CD4-positive, alpha-beta T cell treated with Interleukin-4 for 4 hours (primary cell): ENCODE measurements around the gene IFRD1.
A peak's percentile ranks its signal among the peaks of the same experiment; 100 is the strongest.
"Not testable (repeated sequence)": the region's sequence is repeated elsewhere in the genome, so short reads cannot be mapped to it uniquely, and the experiment has no call there.

Source experiments
- DNase-seq: peaks from one replicate; pipeline ENCODE4 v3.0.0-alpha.2; 2020

Gene IFRD1

GRCh38 chr7:112444505-112444904 lies 5.8 kb upstream of the IFRD1 start:
- DNase-seq = no peak

DNA sequence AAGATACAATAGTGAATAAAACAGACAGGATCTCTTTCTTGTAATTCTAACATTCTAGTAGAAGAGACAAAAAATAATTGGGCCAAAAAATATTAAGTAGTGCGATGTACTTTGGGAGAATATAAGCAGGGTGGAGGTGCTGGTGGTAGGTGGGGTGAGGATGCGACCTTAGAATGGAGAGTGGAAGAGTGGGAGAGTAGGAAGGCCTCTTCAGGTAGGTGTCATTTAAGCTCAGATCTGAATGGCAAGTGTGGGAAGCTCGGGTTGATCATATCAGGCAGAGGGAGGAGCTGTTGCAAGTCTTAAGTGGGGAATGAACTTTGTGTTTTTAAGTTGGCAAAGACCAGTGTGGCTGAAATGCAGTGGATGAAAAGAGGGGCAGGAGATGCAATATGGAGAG lies 3.8 kb upstream of the IFRD1 start:
- no peak for DNase-seq

DNA sequence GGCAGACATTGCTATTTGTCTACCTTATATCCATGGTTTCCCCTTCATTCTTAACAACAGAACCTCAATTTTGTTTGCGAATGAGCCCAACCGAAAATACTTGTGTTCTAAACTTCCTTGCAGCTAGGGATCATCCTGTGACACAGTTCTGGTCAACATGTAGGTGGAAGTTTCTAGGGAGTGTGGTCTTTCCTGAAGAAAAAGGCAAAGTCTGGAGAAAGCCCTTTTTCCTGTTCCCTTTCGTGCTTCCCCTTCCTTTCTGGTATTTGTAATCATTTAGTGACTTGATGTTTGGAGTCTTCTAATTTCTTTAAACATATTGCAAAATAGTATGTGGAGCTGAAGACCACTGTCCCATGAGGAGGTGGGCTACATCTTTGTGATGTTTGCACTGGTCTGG lies 2.9 kb upstream of the IFRD1 start:
- no peak for DNase-seq

GRCh38 chr7:112448381-112448780 lies 1.9 kb upstream of the IFRD1 start:
- DNase-seq = no peak

GRCh38 chr7:112448891-112449290 lies 1.4 kb upstream of the IFRD1 start:
- no peak for DNase-seq

GRCh38 chr7:112449353-112449752 lies 907 bp upstream of the IFRD1 start:
- DNase-seq = peak; percentile 82

GRCh38 chr7:112450807-112451761 lies 824 bp downstream of the IFRD1 start:
- DNase-seq = peak; percentile 93

- no peak for DNase-seq
These were observed 2.0 kb downstream of the IFRD1 start for GRCh38 chr7:112452102-112452888.

DNA sequence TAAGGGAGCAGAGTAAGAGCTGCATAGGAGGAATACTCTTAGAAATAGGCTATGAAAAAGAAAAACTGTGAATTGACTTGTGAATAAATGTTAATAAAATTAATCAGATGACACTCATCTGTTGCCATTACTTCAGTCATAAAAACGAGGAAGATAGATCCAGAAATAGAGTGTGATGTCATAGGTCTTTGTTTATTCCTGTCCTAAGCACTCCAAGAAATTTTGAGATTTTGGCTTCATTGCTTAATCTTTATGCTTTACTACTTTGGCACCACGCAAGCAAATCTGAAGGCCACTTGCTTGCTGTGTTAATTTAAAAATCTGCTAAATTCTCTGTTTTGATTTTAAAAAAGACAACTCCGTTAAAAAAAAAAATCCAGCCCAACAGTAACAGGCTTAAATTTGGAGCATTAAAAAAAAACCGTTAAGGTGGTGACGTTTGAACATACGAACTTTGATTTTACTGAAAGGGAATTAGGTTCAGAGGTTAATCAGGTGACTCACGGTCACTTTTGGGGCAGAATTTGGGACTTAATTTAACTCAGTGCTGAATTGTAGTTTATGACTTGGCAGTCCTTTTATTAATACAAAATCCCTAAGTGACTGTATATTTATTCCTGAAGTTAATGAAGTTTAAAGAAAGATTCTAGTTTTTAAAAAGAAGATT lies 3.4 kb downstream of the IFRD1 start:
- DNase-seq = no peak

DNA sequence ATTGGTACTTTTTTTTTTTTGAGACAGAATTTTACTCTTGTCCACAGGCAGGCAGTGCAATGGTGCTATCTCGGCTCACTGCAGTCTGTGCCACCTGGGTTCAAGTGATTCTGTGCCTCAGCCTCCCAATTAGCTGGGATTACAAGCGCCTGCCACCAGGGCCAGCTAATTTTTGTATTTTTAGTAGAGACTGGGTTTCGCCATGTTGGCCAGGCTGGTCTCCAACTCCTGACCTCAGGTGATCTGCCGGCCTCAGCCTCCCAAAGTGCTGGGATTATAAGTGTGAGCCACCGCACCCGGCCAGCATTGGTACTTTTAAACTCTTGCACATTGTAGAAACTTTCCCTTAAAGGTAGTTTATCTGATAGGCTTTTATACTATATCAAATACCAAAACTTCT lies 3.9 kb downstream of the IFRD1 start:
- not testable (repeated sequence) for DNase-seq

- no peak for DNase-seq
These were observed 9.4 kb downstream of the IFRD1 start for GRCh38 chr7:112459645-112460044.

- DNase-seq = no peak
These were observed 12.0 kb downstream of the IFRD1 start for GRCh38 chr7:112462236-112462635.

GRCh38 chr7:112467867-112468266 lies 17.6 kb downstream of the IFRD1 start:
- no peak for DNase-seq

DNA sequence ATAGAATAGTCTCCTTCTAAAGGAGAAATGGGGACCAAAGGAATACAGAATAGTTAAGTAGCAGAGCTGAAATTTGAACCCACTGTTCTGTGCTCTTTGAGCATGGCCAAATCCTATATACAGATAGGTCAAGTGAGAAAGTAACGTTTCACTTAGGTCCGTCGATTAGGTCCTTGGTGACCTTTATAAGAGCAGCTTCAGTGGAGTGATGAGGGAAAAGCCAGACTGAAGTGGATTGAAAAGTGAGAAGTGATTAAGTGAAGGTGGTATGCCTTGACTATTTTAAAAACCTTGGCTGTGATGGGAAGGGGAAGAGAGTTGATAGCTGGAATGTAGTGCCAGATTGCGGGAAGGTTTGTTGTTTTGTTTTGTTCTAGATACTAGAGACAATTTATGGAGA lies 19.9 kb downstream of the IFRD1 start:
- DNase-seq = no peak

- no peak for DNase-seq
These were observed 26.3 kb downstream of the IFRD1 start for GRCh38 chr7:112476390-112477052.

- no peak for DNase-seq
These were observed 31.0 kb downstream of the IFRD1 start for GRCh38 chr7:112481121-112481736.

DNA sequence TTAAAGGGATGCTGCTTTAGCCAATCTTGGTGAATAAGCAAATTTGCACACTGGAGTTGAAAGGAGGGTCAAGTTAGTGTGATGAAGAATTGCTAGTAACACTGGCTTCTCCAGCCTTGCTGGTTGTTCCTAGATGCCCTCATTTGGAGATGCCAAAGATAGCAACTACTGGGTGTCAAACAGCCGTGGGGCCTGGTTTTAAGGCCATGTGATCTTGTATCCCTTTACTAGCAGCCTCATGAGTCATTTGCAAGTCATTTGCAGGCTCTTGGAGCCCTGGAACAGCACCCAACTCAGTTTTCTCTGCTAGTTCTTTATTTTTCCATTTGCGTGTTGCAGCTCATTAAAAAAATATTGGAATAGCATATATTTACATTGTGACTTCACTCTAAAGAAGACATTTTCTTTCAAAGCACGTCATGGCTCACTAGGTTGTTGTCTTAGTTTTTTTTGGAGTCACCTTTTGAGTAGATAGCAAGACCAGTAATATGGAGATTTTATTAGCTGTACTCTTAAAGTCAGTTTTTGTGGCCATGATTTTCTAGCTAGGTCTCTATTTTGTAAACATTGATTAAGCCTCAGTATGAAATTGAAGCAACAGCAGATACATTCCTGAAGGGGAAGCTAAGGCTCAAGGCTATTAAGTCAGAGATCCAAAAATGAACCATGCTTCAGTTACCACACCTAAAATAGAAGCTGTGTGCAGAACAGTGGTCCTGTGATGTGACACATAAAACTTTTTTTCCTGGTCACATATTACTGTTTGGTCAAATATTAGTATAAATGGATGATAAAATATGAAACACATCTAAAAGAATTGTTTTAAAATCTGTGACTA lies 31.8 kb downstream of the IFRD1 start:
- no peak for DNase-seq

- DNase-seq = no peak
These were observed 34.5 kb downstream of the IFRD1 start for GRCh38 chr7:112484671-112485167.

DNA sequence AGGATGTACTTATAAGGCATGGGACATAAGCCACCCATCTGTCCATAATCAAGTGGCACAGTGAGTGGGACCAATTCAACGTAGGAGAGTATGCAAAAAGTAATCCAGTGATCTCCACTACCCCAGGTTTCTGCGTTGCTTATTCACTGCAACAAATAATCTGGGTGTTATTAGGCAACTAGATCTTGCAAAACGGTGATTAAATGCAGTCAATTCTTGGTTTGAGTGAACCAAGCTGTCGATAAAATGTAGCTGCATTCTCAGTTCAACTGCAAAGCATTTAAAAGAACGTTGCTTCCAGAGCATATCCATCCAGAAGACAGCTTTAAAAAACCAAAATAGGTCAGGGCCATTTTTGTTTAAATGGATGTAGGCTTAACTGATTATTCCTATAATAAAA lies 35.5 kb downstream of the IFRD1 start:
- no peak for DNase-seq

DNA sequence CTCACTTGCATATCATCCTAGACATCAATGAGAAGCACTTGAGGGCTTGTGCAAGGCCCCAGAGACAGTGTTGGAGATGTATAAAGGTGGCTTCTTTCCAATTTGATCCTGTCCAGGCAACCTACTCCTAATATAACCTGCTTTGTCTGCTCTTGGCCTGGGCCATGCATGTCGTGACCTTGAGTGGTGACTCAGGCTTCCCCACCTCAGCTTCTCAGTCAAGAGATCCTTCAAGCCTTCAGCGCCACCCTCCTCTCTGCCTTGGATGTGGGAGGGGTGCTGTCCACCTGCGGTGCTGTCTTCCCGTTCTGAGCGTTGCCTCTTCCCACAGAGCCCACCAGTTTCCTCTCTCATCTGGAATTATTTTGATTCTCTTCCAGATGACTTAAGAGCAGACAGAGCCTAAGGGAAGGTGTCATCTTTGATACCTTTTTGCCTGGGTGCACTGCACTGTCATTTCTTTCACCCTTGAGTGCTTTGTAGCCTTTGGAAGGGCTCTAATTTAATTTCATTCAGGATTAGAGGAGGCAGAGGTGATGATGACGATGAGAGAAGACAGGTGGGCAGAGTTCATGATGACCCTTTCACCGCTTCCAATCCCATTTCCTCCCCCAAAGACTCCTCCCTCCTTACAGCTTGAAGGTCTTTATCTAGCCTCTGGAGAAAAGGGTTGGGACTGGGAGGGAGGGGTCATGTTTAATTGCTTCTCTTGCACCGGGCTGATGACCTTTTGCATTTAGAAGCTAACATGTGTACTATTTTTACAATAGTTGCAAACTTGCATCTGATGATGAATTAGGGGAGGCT lies 37.4 kb downstream of the IFRD1 start:
- no peak for DNase-seq

- DNase-seq = no peak
These were observed 37.9 kb downstream of the IFRD1 start for GRCh38 chr7:112488264-112488552.
